Nephron progenitor cell (in vitro differentiated cells): Measurements from ENCODE around the gene GSE1.

Experiments
- DNase-seq: peaks from one replicate; pipeline ENCODE4 v3.0.0; 2021
- H3K27ac Mint-ChIP-seq: 2 replicates; pipeline ENCODE4 v1.8.0; 2021; ENCODE audit warnings: mild to moderate bottlenecking, moderate library complexity, mixed read lengths
- H3K27me3 Mint-ChIP-seq: 2 replicates; pipeline ENCODE4 v1.8.0; 2021; ENCODE audit warnings: mild to moderate bottlenecking, low read depth, mixed read lengths; ENCODE audit not compliant: poor library complexity
- H3K36me3 Mint-ChIP-seq: 2 replicates; pipeline ENCODE4 v1.8.0; 2021; ENCODE audit warnings: low read depth, mixed read lengths
- H3K4me1 Mint-ChIP-seq: 2 replicates; pipeline ENCODE4 v1.8.0; 2021; ENCODE audit warnings: mixed read lengths
- H3K4me3 Mint-ChIP-seq: 2 replicates; pipeline ENCODE4 v1.8.0; 2021; ENCODE audit warnings: mild to moderate bottlenecking, moderate library complexity, mixed read lengths
- H3K9me3 Mint-ChIP-seq: 2 replicates; pipeline ENCODE4 v1.8.0; 2021; ENCODE audit warnings: mild to moderate bottlenecking, moderate library complexity, mixed read lengths
- CTCF ChIP-seq: fragments of 200-600 bp; sonication (generic); IDR thresholded peaks from 2 replicates; pipeline ENCODE4 v1.5.0; 2021; ENCODE audit warnings: antibody characterized with exemption

GSE1 gene

DNA sequence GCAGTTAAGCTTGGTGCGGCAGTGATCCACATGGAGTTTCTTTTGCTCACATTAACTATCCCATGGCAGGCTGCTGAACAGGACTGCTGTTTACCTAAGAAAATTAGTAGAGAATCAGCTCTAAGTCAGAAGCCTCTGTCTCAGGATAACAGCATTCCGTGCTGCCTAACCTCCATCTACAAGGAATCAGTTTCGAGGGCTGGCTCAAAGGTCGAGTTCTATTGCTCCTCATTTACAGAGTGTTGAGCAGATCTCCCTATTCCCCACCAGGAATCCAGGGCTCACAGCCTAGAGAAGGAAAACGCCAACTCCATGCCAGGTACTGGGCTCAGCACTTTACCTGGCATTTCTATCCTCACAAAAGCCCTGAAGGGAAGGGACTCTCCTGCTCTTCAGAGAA is 65.7 kb downstream of the GSE1 start:
- H3K4me3 Mint-ChIP-seq = no peak overlapping the region
- peaks cover 18% of the 10 kb centered on the region for H3K4me1 Mint-ChIP-seq
- H3K27ac Mint-ChIP-seq = no peak overlapping the region
- peaks cover 33% of the 10 kb centered on the region for H3K36me3 Mint-ChIP-seq
- no peaks in the 10 kb centered on the region for H3K9me3 Mint-ChIP-seq
- peaks cover 3% of the 10 kb centered on the region for H3K27me3 Mint-ChIP-seq
- DNase-seq = no peak
- TF ChIP-seq CTCF = no peak

DNA sequence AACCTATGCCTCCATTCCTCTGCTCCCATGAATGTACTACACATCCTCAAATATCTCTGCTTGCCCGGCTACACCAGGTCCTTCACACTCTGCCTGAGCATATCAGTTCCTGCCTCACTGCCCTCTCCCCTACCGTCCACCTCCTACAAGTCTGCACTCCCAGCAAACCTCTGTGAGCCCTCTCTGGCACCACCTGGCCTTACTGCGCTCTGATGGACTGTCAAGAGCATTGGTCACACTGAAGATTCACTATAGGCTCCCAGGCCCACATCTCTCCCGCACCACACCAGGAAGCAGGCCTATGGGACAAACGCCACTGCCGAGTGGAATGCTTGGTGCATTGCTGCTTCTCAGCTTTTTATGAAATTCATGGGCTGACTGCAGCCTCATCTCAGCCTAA is 66.7 kb downstream of the GSE1 start:
- Mint-ChIP-seq H3K27ac (peak overlapping the region; percentile 22), H3K4me1 (peaks cover 18% of the 10 kb centered on the region), H3K9me3 (no peaks in the 10 kb centered on the region), H3K27me3 (peaks cover 3% of the 10 kb centered on the region), H3K4me3 (no peak overlapping the region), H3K36me3 (peaks cover 28% of the 10 kb centered on the region)
- TF ChIP-seq CTCF = no peak
- DNase-seq = no peak

DNA sequence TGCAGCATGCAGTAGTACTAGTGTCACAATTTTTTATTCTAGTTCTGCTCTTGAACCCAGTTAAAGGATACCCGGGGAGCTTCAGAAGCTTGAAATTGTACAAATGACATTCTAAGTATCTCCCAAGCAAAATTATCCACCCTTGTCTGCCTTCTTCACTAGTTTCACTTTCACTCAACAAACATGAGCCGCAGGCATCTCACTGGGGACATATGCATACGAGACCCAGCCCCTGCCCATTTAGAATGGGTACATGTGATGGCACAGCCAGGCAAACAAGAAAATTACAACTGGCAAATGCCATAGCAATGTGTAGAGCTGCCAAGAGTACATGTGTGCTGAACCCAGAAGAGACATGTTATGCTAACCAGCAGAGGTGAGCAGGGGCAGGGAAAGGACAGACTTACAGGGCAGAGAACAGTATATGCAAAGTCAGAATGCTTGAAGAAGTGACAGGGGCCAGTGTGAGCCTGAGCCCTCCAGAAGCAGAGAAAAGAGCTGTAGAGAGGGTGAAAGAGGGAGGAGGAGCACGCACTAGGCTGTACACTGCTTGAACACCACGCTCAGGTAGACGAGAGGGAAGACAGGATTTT is 67.3 kb downstream of the GSE1 start:
- TF ChIP-seq CTCF = no peak
- no peak for DNase-seq
- peaks cover 18% of the 10 kb centered on the region for H3K4me1 Mint-ChIP-seq
- no peak overlapping the region for H3K4me3 Mint-ChIP-seq
- peaks cover 3% of the 10 kb centered on the region for H3K27me3 Mint-ChIP-seq
- peaks cover 22% of the 10 kb centered on the region for H3K36me3 Mint-ChIP-seq
- H3K27ac Mint-ChIP-seq = no peak overlapping the region
- H3K9me3 Mint-ChIP-seq = no peaks in the 10 kb centered on the region

DNA sequence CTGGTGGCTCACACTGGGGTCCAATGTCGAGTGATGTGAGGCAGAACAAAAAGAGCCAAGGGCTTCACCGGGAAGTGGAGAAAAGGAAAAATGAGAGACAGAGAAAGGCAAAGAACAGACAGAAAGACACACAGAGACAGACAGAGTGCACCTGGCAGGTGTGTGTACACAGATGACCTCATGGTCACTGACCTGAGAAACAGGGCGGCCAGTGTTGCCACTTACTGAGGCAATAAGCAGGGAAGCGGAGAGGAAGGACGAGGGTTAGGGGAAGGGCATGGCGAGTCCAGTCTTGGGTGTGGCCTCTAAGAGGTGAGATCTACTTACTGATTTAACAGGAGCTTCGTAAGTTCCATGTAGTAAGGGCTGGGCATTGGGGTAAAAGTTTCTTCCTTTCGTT is 68.1 kb downstream of the GSE1 start:
- peaks cover 3% of the 10 kb centered on the region for H3K27me3 Mint-ChIP-seq
- no peak for TF ChIP-seq CTCF
- H3K4me1 Mint-ChIP-seq = peaks cover 22% of the 10 kb centered on the region
- H3K36me3 Mint-ChIP-seq = peaks cover 22% of the 10 kb centered on the region
- no peak for DNase-seq
- H3K27ac Mint-ChIP-seq = peak overlapping the region; percentile 10
- H3K9me3 Mint-ChIP-seq = no peaks in the 10 kb centered on the region
- no peak overlapping the region for H3K4me3 Mint-ChIP-seq

DNA sequence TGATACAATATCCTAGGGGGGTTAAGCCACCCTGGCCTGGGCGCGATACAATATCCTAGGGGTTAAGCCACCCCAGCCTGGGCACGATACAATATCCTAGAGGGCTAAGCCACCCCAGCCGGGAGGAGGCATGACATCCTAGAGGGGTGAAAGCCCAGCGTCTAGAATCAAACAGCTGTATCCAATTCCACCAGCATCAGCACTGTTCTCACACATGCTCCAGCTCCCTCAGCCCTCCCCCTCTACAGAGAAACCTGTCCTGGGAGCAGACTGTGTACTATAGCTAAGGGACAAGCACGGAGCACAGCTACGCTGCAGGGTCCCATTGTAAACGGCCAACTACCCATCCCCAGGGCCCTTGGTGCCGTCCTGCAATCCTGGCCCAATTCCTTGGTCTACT is 69.4 kb downstream of the GSE1 start:
- no peak for TF ChIP-seq CTCF
- Mint-ChIP-seq H3K36me3 (peaks cover 28% of the 10 kb centered on the region), H3K27me3 (peaks cover 3% of the 10 kb centered on the region), H3K9me3 (no peaks in the 10 kb centered on the region), H3K27ac (no peak overlapping the region), H3K4me3 (no peak overlapping the region), H3K4me1 (peaks cover 32% of the 10 kb centered on the region)
- no peak for DNase-seq

GRCh38 chr16:85683363-85683762 is 70.2 kb downstream of the GSE1 start:
- Mint-ChIP-seq H3K27me3 (peaks cover 3% of the 10 kb centered on the region), H3K27ac (peak overlapping the region; percentile 2), H3K4me3 (peak overlapping the region; percentile 30), H3K9me3 (no peaks in the 10 kb centered on the region), H3K4me1 (peaks cover 34% of the 10 kb centered on the region), H3K36me3 (peaks cover 27% of the 10 kb centered on the region)
- DNase-seq = no peak
- no peak for TF ChIP-seq CTCF
